Measurements from ENCODE around the gene ICE1. TPM values are rescaled to one million over a fixed set of nuclear protein-coding genes. Genes with fewer than 3 reads are reported as not detected.

ICE1 gene
- total and polyA plus RNA-seq, 4 donors, result 4.1 to 18.8 (median 9.5) TPM

- Histone ChIP-seq H3K9ac (ENCODE audit: low read depth in 1 of 2, low read length in 2 of 2) (no peak overlapping the region), H3K9me3 (ENCODE audit: control insufficient read depth in 4 of 4, low read length in 3 of 4) (no peaks in the 10 kb centered on the region), H3K4me1 (ENCODE audit: control insufficient read depth in 4 of 4, insufficient read depth in 4 of 4, low read length in 3 of 4) (no peaks in the 10 kb centered on the region), H3K36me3 (ENCODE audit: control insufficient read depth in 4 of 4, insufficient read depth in 3 of 4, low read depth in 1 of 4, low read length in 3 of 4) (peaks cover 3 to 20% (median 9%) of the 10 kb centered on the region in 4 donors), H3K27ac (ENCODE audit: low read depth in 1 of 2, low read length in 2 of 2) (no peak overlapping the region), H3K4me3 (ENCODE audit: low read depth in 1 of 3, low read length in 3 of 3) (no peak overlapping the region), H3K27me3 (ENCODE audit: control insufficient read depth in 4 of 4, insufficient read depth in 4 of 4, low read length in 3 of 4) (no peaks in the 10 kb centered on the region)
- 89% methylated on average over 3 of the region's 3 CpGs for WGBS
- TF ChIP-seq MAX (IDR thresholded peaks at IDR 0.05), result no peak
- TF ChIP-seq EGR1 (IDR thresholded peaks at IDR 0.05; ENCODE audit: low read depth in 2 of 2), result no peak
- TF ChIP-seq REST (IDR thresholded peaks at IDR 0.05), result no peak
- TF ChIP-seq TAF1 (conservative IDR thresholded peaks at IDR 0.05), result no peak
- TF ChIP-seq SP1 (IDR thresholded peaks at IDR 0.05), result no peak
- TF ChIP-seq GABPA (IDR thresholded peaks at IDR 0.05 in 1 of 2, conservative IDR thresholded peaks at IDR 0.05 in 1 of 2), result no peak
- no peak for TF ChIP-seq RAD21 (IDR thresholded peaks at IDR 0.05)
- no peak for TF ChIP-seq CTCF (IDR thresholded peaks at IDR 0.05; ENCODE audit: low read depth, low read length, missing input control)
- no peak for TF ChIP-seq ATF3 (IDR thresholded peaks at IDR 0.05)
- TF ChIP-seq FOXA1 (IDR thresholded peaks at IDR 0.05), result no peak
- TF ChIP-seq YY1 (IDR thresholded peaks at IDR 0.05), result no peak
- no peak for TF ChIP-seq FOXA2 (IDR thresholded peaks at IDR 0.05)
- no peak for TF ChIP-seq RXRA (IDR thresholded peaks at IDR 0.05)
- no peak for TF ChIP-seq NR2F2 (IDR thresholded peaks at IDR 0.05)
- TF ChIP-seq HNF4G (IDR thresholded peaks at IDR 0.05), result no peak
- TF ChIP-seq HNF4A (conservative IDR thresholded peaks at IDR 0.05), result no peak
- no peak for TF ChIP-seq JUND (IDR thresholded peaks at IDR 0.05)
- no peak for DNase-seq (ENCODE audit: low spot score)
Measured at GRCh38 chr5:5486122-5486521, 63.6 kb downstream of the ICE1 start.

- H3K4me1 ChIP-seq (ENCODE audit: control insufficient read depth in 4 of 4, insufficient read depth in 4 of 4, low read length in 3 of 4), result peaks cover 0 to 2% (median 0%) of the 10 kb centered on the region in 4 donors
- H3K27ac ChIP-seq (ENCODE audit: low read depth in 1 of 2, low read length in 2 of 2), result no peak overlapping the region
- WGBS, result 85% methylated on average over 3 of the region's 3 CpGs
- no peak for TF ChIP-seq MAX (IDR thresholded peaks at IDR 0.05)
- no peak for TF ChIP-seq EGR1 (IDR thresholded peaks at IDR 0.05; ENCODE audit: low read depth in 2 of 2)
- no peak for TF ChIP-seq FOXA1 (IDR thresholded peaks at IDR 0.05)
- no peak for TF ChIP-seq ATF3 (IDR thresholded peaks at IDR 0.05)
- no peak for TF ChIP-seq NR2F2 (IDR thresholded peaks at IDR 0.05)
- H3K4me3 ChIP-seq (ENCODE audit: low read depth in 1 of 3, low read length in 3 of 3), result no peak overlapping the region
- DNase-seq (ENCODE audit: low spot score), result no peak
- no peaks in the 10 kb centered on the region for H3K27me3 ChIP-seq (ENCODE audit: control insufficient read depth in 4 of 4, insufficient read depth in 4 of 4, low read length in 3 of 4)
- H3K9me3 ChIP-seq (ENCODE audit: control insufficient read depth in 4 of 4, low read length in 3 of 4), result no peaks in the 10 kb centered on the region
- H3K36me3 ChIP-seq (ENCODE audit: control insufficient read depth in 4 of 4, insufficient read depth in 3 of 4, low read depth in 1 of 4, low read length in 3 of 4), result peaks cover 3 to 20% (median 9%) of the 10 kb centered on the region in 4 donors
- H3K9ac ChIP-seq (ENCODE audit: low read depth in 1 of 2, low read length in 2 of 2), result no peak overlapping the region
Measured at GRCh38 chr5:5487585-5488360, 65.3 kb downstream of the ICE1 start.
